ENCODE results near the gene LRP1B. TPM values are rescaled to one million over a fixed set of nuclear protein-coding genes. Genes with fewer than 3 reads are reported as not detected.

The LRP1B gene
- total RNA-seq, 4 donors from 2014 or later, result 3.6 to 10.1 (median 6.1) TPM

- DNase-seq (ENCODE audit: low spot score), result no peak
Measured at GRCh38 chr2:141079231-141079630, 1051.6 kb downstream of the LRP1B start.

DNA sequence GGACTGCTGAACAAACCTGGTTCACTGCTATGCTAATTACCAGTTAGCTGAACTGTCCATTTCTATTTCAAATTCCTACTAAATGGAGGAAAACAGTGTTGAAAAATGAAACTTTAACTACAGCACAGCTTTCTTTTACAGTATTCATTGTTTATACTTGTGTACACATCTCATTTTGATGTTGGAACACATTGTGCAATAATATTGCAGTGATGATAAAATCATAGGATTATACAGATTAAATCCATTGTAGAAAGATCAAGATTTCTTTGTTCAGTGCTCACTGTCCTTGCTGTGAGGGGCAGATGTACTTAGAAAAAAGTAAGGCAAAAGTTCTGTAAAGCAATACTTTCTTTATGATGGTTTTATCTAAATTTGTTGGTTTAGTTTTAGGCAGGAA is 1055.1 kb downstream of the LRP1B start:
- no peak for DNase-seq (ENCODE audit: low spot score)
- no peak for ATAC-seq (ENCODE audit: low FRiP score)
- TF ChIP-seq, protein P1, sequence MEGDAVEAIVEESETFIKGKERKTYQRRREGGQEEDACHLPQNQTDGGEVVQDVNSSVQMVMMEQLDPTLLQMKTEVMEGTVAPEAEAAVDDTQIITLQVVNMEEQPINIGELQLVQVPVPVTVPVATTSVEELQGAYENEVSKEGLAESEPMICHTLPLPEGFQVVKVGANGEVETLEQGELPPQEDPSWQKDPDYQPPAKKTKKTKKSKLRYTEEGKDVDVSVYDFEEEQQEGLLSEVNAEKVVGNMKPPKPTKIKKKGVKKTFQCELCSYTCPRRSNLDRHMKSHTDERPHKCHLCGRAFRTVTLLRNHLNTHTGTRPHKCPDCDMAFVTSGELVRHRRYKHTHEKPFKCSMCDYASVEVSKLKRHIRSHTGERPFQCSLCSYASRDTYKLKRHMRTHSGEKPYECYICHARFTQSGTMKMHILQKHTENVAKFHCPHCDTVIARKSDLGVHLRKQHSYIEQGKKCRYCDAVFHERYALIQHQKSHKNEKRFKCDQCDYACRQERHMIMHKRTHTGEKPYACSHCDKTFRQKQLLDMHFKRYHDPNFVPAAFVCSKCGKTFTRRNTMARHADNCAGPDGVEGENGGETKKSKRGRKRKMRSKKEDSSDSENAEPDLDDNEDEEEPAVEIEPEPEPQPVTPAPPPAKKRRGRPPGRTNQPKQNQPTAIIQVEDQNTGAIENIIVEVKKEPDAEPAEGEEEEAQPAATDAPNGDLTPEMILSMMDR (IDR thresholded peaks at IDR 0.05), result no peak

More at GRCh38 chr2:141079231-141079630, 1051.6 kb downstream of the LRP1B start:
- TF ChIP-seq, protein P1 (IDR thresholded peaks at IDR 0.05), result no peak
- no peak for ATAC-seq (ENCODE audit: low FRiP score)

DNA sequence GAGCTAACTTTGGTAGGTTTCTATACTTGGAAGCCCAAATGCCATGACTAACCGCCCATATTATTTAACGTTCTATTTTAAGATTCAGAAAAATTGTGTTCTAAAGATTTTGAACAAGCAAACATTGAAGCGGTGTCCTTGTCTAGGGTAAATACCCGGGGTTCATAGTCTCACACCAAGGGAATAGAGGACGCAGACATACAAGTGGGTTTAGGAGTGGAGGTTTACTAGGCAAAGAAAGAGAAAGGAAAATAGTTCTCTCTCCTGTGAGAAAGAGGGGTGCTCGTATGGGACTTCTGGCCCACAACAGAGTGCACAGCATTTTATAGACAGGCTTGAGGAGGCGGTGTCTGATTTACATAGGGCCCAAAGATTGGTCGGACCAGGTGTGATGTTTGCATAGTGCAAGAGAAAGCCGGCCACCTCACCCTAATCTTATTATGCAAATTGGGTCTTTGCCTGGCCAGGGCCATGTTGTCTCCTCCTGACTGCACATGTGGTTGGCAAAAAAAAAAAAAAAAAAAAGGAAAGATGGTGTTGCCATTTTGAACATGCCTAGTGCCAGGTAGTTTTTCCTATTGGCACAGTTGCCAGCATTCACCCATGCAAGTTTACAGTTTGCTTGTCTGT is 1062.6 kb downstream of the LRP1B start:
- ATAC-seq (ENCODE audit: low FRiP score), result no peak
- TF ChIP-seq, protein P1 (IDR thresholded peaks at IDR 0.05), result no peak
- no peak for DNase-seq (ENCODE audit: low spot score)

GRCh38 chr2:141065042-141065441 is 1065.8 kb downstream of the LRP1B start:
- TF ChIP-seq, protein P1 (IDR thresholded peaks at IDR 0.05), result no peak
- ATAC-seq (ENCODE audit: low FRiP score) (no peak), DNase-seq (ENCODE audit: low spot score) (no peak)

GRCh38 chr2:141063406-141063805 is 1067.4 kb downstream of the LRP1B start:
- DNase-seq (ENCODE audit: low spot score), result no peak
- no peak for ATAC-seq (ENCODE audit: low FRiP score)
- TF ChIP-seq, protein P1 (IDR thresholded peaks at IDR 0.05), result no peak

DNA sequence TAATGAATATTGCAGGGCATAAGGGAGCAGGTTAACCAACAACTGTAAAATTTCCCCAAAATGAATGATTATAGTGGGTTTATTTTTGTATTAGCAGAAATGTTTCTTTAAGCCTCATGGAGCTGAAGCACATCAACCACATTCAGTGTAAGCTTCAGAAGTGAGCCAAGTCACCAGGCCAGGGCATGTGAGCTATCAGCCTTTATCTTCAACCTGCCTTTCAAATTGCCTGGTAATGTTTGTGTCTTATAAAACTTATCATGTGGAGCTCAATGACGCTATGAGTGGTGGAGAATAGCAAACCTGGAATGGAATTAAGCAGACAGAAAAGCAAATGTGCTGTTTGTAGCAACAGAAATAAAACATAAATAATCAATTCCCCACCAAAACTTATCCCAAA is 1068.4 kb downstream of the LRP1B start:
- no peak for DNase-seq (ENCODE audit: low spot score)
- ATAC-seq (ENCODE audit: low FRiP score), result no peak
- TF ChIP-seq, protein P1 (IDR thresholded peaks at IDR 0.05), result no peak

- no peak for ATAC-seq (ENCODE audit: low FRiP score)
Measured at GRCh38 chr2:141062031-141062430, 1068.8 kb downstream of the LRP1B start.

More at GRCh38 chr2:141062031-141062430, 1068.8 kb downstream of the LRP1B start:
- DNase-seq (ENCODE audit: low spot score), result no peak
- TF ChIP-seq, protein P1 (IDR thresholded peaks at IDR 0.05), result no peak

Data from omental fat pad (tissue), 4 donors.